ENCODE results near the gene MUC15.

DNA sequence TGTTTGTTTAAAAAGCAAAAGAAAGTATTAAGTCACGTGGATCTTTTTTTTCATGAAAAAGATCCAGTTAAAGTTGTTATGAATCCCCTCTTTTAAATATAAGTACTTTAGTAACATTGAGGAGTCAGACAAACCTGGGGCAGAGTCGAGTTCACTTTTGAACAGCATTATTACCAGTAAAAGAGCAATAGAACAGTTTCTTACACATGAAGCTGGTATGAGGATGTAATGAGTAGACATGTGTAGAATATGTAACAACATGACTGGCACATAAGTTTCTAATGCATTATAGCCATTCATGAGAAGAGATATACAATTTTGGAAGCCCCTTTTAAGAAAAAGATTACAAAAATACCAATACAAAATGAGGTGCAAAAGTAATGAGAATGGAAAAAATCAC lies 7.6 kb upstream of the MUC15 start:
- TF ChIP-seq POLR2A (IDR thresholded peaks at IDR 0.05): no peak
- TF ChIP-seq, protein P1, sequence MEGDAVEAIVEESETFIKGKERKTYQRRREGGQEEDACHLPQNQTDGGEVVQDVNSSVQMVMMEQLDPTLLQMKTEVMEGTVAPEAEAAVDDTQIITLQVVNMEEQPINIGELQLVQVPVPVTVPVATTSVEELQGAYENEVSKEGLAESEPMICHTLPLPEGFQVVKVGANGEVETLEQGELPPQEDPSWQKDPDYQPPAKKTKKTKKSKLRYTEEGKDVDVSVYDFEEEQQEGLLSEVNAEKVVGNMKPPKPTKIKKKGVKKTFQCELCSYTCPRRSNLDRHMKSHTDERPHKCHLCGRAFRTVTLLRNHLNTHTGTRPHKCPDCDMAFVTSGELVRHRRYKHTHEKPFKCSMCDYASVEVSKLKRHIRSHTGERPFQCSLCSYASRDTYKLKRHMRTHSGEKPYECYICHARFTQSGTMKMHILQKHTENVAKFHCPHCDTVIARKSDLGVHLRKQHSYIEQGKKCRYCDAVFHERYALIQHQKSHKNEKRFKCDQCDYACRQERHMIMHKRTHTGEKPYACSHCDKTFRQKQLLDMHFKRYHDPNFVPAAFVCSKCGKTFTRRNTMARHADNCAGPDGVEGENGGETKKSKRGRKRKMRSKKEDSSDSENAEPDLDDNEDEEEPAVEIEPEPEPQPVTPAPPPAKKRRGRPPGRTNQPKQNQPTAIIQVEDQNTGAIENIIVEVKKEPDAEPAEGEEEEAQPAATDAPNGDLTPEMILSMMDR (IDR thresholded peaks at IDR 0.05): no peak

Data from thyroid gland (tissue), 4 donors.